ENCODE measurements around the gene SIAH3. TPM values are rescaled to one million over a fixed set of nuclear protein-coding genes. Genes with fewer than 3 reads are reported as not detected.

The SIAH3 gene
- total RNA-seq, 1 experiment from 2014 or later, result not detected

DNA sequence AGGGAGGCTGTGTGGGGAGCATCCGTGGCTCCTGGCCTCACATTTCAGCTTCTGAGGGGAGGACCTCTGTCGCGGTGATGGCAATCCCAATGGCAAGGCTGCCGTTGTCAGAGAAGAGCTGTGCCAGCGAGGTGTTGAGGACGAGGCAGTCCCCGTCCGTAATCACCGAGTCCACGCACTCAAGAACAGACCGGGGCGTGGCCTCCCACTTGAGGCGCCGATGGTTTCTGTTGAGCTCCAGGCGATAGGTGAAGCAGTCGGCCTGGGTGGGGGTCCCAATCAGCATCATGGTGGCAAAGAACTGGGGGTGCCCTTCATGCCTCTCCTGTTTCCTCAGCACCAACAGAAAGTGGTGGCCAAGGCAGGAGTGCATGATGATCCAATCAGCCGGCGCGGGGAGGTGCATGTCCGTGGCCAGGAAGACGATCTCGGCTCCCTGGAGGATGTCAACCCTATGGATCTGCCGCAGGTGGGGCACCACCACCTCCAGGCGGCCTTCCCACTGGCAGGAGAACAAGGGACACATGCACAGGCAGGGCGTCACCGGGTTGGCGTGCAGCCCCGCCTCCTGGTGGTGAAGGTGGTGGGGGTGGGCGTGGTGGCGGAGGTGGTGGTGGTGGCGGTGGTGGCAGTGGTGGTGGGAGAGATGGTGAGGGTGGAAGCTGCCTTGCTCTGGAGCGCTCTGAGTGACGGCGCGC lies 68.1 kb downstream of the SIAH3 start:
- H3K9me3 Mint-ChIP-seq, result no peaks in the 10 kb centered on the region
- Histone ChIP-seq H3K9ac (ENCODE audit: extremely low read depth, insufficient read length, low read length) (no peak overlapping the region), H3K23ac (ENCODE audit: insufficient read length, low read depth, low read length) (no peak overlapping the region), H2BK5ac (ENCODE audit: insufficient read length, low read length) (no peak overlapping the region), H2AFZ (ENCODE audit: low read length) (no peak overlapping the region), H4K20me1 (ENCODE audit: control insufficient read depth, insufficient read depth, insufficient read length) (no peaks in the 10 kb centered on the region), H3K79me1 (ENCODE audit: insufficient read depth, low read depth, low read length, poor library complexity, severe bottlenecking) (no peaks in the 10 kb centered on the region), H3K18ac (ENCODE audit: insufficient read length, low read depth, low read length) (no peak overlapping the region), H3K27ac (ENCODE audit: insufficient read length, low read depth, low read length) (no peak overlapping the region), H3K56ac (ENCODE audit: insufficient read length, low read depth, low read length) (no peak overlapping the region), H3K27me3 (ENCODE audit: insufficient read depth, low read length) (no peaks in the 10 kb centered on the region), H2BK15ac (ENCODE audit: low read depth, low read length) (no peak overlapping the region), H2BK120ac (ENCODE audit: low read depth, low read length, poor library complexity, severe bottlenecking) (no peak overlapping the region), H3K4me2 (ENCODE audit: insufficient read depth, insufficient read length, low read length) (no peak overlapping the region), H3K4ac (ENCODE audit: low read depth, low read length) (no peak overlapping the region), H3K4me1 (ENCODE audit: insufficient read depth, low read length) (no peaks in the 10 kb centered on the region), H3T11ph (ENCODE audit: low read length) (no peak overlapping the region), H3K14ac (ENCODE audit: insufficient read depth, low read length) (no peak overlapping the region; the same call in 1 of the 2 replicates), H2BK12ac (ENCODE audit: insufficient read length, low read depth, low read length) (no peak overlapping the region), H4K8ac (replicated peaks; ENCODE audit: insufficient read length, low read depth, low read length) (no peak overlapping the region), H3K9me3 (ENCODE audit: control insufficient read depth, low read depth, low read length) (no peaks in the 10 kb centered on the region), H3K23me2 (ENCODE audit: insufficient read length, low read depth, low read length, poor library complexity, severe bottlenecking) (no peaks in the 10 kb centered on the region), H2AK5ac (ENCODE audit: insufficient read length, low read length) (no peak overlapping the region), H2BK20ac (ENCODE audit: low read depth, low read length, poor library complexity, severe bottlenecking) (no peak overlapping the region), H3K79me2 (ENCODE audit: insufficient read depth, low read length) (no peaks in the 10 kb centered on the region), H4K5ac (ENCODE audit: insufficient read length, low read depth, low read length) (no peak overlapping the region), H4K91ac (ENCODE audit: insufficient read length, low read depth, low read length) (no peak overlapping the region)
- peaks cover 8 to 15% of the 10 kb centered on the region in 2 experiments for H3K4me1 Mint-ChIP-seq
- TF ChIP-seq, protein P1, sequence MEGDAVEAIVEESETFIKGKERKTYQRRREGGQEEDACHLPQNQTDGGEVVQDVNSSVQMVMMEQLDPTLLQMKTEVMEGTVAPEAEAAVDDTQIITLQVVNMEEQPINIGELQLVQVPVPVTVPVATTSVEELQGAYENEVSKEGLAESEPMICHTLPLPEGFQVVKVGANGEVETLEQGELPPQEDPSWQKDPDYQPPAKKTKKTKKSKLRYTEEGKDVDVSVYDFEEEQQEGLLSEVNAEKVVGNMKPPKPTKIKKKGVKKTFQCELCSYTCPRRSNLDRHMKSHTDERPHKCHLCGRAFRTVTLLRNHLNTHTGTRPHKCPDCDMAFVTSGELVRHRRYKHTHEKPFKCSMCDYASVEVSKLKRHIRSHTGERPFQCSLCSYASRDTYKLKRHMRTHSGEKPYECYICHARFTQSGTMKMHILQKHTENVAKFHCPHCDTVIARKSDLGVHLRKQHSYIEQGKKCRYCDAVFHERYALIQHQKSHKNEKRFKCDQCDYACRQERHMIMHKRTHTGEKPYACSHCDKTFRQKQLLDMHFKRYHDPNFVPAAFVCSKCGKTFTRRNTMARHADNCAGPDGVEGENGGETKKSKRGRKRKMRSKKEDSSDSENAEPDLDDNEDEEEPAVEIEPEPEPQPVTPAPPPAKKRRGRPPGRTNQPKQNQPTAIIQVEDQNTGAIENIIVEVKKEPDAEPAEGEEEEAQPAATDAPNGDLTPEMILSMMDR (conservative IDR thresholded peaks at IDR 0.05), result no peak
- no peak overlapping the region for H3K27ac Mint-ChIP-seq
- no peak overlapping the region for H3K4me3 Mint-ChIP-seq
- peaks cover 0 to 2% (median 0%) of the 10 kb centered on the region in 3 experiments; a peak in 2 of 7 replicates for H3K36me3 Mint-ChIP-seq (ENCODE audit: insufficient read depth in 1 of 3, low read depth in 3 of 3)
- no peak for DNase-seq
- no CpG with 5 or more reads among the region's 35 CpGs for WGBS (ENCODE audit: extremely low coverage, insufficient read length, low lambda C conversion rate)
- H3K27me3 Mint-ChIP-seq (ENCODE audit: low read depth), result no peaks in the 10 kb centered on the region; the same call in none of the 2 replicates
